Measurements from ENCODE around the gene TPCN1.

The TPCN1 gene

DNA sequence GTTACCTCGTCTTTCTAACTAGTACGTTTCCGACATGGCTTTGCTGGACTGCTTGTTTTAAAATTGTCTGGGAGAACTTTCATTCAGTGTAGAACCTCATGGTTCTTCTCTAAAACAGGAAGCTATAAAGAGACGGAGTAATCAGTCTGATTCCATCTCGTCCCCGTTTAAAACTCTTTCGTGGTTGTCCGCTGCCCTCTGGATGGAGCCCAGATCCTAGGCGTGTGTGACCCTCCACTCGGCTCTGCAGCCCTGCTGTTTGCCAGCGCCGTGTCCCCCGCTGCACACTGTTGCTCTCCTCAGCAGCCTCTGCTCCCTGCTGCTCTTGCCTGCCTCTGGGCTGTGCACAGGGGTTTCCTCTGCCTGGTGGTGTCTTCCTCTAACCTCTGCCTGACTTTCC is 63.5 kb downstream of the TPCN1 start:
- H3K36me3 ChIP-seq (ENCODE audit: control insufficient read depth in 2 of 2, insufficient read depth in 1 of 2, low read length in 2 of 2), result peaks cover 0 to 8% of the 10 kb centered on the region in 2 experiments; a peak in 2 of 3 replicates
- CTCF ChIA-PET, result interaction anchor here (0.9 to 1.7 kb wide), 2 partner anchors 18 to 140 kb away, joined by 3 to 5 read pairs; no protein-coding TSS in a partner anchor

DNA sequence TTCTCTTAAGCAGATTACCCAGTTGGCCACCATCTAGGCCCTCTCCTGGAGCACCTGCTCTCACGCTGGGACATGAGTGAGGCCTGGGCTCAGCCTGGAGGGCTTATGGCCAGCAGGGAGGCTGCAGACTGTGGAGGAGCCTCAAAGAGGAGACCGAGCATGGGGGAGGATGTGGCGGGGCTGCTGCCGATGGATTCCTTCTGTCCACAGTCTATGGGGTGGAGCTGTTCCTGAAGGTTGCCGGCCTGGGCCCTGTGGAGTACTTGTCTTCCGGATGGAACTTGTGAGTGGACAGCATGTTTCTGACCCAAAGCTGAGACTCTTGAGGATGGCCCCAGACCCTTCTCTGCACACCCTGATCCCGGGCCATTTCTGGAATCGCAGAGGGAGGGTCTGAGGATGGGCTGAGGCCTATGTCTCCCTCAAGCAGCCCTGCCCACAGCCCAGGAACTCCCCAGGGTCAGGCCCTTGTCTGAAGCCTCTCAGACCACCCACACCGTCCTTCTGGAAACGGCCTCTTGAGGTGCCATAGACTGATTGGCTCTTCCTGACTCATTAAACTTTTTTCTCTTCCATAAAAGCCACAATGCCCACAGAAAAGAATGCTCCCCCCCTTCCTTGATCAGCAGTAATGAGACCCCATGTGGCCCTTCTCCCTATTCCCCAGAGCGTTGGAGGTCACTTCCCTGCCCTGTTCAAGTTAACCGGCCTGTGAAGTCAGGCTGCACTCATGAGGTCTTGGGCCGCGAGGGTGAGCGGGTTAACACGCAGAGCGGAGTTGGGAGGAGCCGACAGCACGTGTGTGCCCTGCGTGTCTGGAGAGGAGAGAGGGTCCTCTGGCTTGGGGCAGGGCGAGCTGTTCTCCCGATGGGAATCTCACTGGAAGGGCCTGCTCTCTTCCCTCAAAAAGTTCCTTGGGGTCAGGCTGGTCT is 64.7 kb downstream of the TPCN1 start:
- Histone ChIP-seq H3K27ac (ENCODE audit: extremely low read depth, low read depth, low read length) (no peak overlapping the region), H3K4me3 (ENCODE audit: low read depth, low read length) (no peak overlapping the region), H3K4me1 (ENCODE audit: control insufficient read depth, insufficient read depth, low read length) (no peaks in the 10 kb centered on the region), H3K9me3 (ENCODE audit: control insufficient read depth, insufficient read depth, low read depth, low read length) (no peaks in the 10 kb centered on the region), H3K36me3 (ENCODE audit: control insufficient read depth in 2 of 2, insufficient read depth in 1 of 2, low read length in 2 of 2) (peaks cover 0 to 11% of the 10 kb centered on the region in 2 experiments; a peak in 2 of 3 replicates)
- TF ChIP-seq, protein P1, sequence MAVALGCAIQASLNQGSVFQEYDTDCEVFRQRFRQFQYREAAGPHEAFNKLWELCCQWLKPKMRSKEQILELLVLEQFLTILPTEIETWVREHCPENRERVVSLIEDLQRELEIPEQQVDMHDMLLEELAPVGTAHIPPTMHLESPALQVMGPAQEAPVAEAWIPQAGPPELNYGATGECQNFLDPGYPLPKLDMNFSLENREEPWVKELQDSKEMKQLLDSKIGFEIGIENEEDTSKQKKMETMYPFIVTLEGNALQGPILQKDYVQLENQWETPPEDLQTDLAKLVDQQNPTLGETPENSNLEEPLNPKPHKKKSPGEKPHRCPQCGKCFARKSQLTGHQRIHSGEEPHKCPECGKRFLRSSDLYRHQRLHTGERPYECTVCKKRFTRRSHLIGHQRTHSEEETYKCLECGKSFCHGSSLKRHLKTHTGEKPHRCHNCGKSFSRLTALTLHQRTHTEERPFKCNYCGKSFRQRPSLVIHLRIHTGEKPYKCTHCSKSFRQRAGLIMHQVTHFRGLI (tag by site-specific recombination; IDR thresholded peaks at IDR 0.05), result peak; percentile 51; the same call in 1 of the 2 replicates
- TF ChIP-seq ZNF701 (tag by site-specific recombination; IDR thresholded peaks at IDR 0.05), result no peak
- ChIA-PET CTCF (no interaction called here), POLR2A (no interaction called here)

More for the DNA sequence above, 63.5 kb downstream of the TPCN1 start:
- no peak overlapping the region for H3K4me3 ChIP-seq (ENCODE audit: low read depth, low read length)
- TF ChIP-seq, protein P2, sequence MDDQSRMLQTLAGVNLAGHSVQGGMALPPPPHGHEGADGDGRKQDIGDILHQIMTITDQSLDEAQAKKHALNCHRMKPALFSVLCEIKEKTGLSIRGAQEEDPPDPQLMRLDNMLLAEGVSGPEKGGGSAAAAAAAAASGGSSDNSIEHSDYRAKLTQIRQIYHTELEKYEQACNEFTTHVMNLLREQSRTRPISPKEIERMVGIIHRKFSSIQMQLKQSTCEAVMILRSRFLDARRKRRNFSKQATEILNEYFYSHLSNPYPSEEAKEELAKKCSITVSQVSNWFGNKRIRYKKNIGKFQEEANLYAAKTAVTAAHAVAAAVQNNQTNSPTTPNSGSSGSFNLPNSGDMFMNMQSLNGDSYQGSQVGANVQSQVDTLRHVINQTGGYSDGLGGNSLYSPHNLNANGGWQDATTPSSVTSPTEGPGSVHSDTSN (CRISPR knock-in tag; IDR thresholded peaks at IDR 0.05), result no peak
- TF ChIP-seq SP2 (tag by site-specific recombination; IDR thresholded peaks at IDR 0.05), result no peak
- peak; percentile 76 for TF ChIP-seq ZIC2 (tag by site-specific recombination; IDR thresholded peaks at IDR 0.05)
- TF ChIP-seq, protein P3, sequence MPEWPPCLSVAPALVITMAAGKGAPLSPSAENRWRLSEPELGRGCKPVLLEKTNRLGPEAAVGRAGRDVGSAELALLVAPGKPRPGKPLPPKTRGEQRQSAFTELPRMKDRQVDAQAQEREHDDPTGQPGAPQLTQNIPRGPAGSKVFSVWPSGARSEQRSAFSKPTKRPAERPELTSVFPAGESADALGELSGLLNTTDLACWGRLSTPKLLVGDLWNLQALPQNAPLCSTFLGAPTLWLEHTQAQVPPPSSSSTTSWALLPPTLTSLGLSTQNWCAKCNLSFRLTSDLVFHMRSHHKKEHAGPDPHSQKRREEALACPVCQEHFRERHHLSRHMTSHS (tag by site-specific recombination; IDR thresholded peaks at IDR 0.05), result no peak
- TF ChIP-seq, protein P4, sequence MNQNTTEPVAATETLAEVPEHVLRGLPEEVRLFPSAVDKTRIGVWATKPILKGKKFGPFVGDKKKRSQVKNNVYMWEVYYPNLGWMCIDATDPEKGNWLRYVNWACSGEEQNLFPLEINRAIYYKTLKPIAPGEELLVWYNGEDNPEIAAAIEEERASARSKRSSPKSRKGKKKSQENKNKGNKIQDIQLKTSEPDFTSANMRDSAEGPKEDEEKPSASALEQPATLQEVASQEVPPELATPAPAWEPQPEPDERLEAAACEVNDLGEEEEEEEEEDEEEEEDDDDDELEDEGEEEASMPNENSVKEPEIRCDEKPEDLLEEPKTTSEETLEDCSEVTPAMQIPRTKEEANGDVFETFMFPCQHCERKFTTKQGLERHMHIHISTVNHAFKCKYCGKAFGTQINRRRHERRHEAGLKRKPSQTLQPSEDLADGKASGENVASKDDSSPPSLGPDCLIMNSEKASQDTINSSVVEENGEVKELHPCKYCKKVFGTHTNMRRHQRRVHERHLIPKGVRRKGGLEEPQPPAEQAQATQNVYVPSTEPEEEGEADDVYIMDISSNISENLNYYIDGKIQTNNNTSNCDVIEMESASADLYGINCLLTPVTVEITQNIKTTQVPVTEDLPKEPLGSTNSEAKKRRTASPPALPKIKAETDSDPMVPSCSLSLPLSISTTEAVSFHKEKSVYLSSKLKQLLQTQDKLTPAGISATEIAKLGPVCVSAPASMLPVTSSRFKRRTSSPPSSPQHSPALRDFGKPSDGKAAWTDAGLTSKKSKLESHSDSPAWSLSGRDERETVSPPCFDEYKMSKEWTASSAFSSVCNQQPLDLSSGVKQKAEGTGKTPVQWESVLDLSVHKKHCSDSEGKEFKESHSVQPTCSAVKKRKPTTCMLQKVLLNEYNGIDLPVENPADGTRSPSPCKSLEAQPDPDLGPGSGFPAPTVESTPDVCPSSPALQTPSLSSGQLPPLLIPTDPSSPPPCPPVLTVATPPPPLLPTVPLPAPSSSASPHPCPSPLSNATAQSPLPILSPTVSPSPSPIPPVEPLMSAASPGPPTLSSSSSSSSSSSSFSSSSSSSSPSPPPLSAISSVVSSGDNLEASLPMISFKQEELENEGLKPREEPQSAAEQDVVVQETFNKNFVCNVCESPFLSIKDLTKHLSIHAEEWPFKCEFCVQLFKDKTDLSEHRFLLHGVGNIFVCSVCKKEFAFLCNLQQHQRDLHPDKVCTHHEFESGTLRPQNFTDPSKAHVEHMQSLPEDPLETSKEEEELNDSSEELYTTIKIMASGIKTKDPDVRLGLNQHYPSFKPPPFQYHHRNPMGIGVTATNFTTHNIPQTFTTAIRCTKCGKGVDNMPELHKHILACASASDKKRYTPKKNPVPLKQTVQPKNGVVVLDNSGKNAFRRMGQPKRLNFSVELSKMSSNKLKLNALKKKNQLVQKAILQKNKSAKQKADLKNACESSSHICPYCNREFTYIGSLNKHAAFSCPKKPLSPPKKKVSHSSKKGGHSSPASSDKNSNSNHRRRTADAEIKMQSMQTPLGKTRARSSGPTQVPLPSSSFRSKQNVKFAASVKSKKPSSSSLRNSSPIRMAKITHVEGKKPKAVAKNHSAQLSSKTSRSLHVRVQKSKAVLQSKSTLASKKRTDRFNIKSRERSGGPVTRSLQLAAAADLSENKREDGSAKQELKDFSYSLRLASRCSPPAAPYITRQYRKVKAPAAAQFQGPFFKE (tag by site-specific recombination; IDR thresholded peaks at IDR 0.05; ENCODE audit: borderline replicate concordance), result no peak
- no peak for TF ChIP-seq ZNF221 (tag by site-specific recombination; IDR thresholded peaks at IDR 0.05; ENCODE audit: borderline replicate concordance)
- no peak overlapping the region for H3K27ac ChIP-seq (ENCODE audit: extremely low read depth, low read depth, low read length)
- H3K4me1 ChIP-seq (ENCODE audit: control insufficient read depth, insufficient read depth, low read length), result no peaks in the 10 kb centered on the region
- POLR2A ChIA-PET, result interaction anchor here (0.5 kb wide), 1 partner anchor 50 kb away, joined by 4 read pairs; the partner anchor contains the start of gene SLC8B1
- H3K9me3 ChIP-seq (ENCODE audit: control insufficient read depth, insufficient read depth, low read depth, low read length), result no peaks in the 10 kb centered on the region

DNA sequence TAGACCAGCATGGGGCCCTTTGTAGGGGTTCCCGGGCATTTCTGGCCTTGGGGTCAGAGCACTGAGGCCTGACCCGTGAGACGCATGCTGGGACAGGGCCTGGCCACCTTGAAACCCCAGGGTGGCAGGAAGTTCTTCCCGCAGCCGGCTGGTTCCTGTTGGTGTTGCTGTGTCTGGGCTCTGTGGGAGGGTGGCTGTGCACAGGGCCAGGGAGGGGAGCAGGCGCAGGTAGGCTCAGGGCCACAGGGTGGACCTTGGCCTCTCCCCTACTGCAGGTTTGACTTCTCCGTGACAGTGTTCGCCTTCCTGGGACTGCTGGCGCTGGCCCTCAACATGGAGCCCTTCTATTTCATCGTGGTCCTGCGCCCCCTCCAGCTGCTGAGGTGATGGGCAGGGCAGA is 65.4 kb downstream of the TPCN1 start:
- CTCF ChIA-PET, result no interaction called here
- Histone ChIP-seq H3K4me3 (ENCODE audit: low read depth, low read length) (no peak overlapping the region), H3K4me1 (ENCODE audit: control insufficient read depth, insufficient read depth, low read length) (no peaks in the 10 kb centered on the region), H3K27ac (ENCODE audit: extremely low read depth, low read depth, low read length) (no peak overlapping the region), H3K9me3 (ENCODE audit: control insufficient read depth, insufficient read depth, low read depth, low read length) (no peaks in the 10 kb centered on the region), H3K36me3 (ENCODE audit: control insufficient read depth in 2 of 2, insufficient read depth in 1 of 2, low read length in 2 of 2) (peaks cover 0 to 11% of the 10 kb centered on the region in 2 experiments; a peak in 2 of 3 replicates)
- POLR2A ChIA-PET, result no interaction called here
- TF ChIP-seq BCL11B (tag by site-specific recombination; IDR thresholded peaks at IDR 0.05; ENCODE audit: low read depth) (no peak), ZNF146 (tag by site-specific recombination; IDR thresholded peaks at IDR 0.05) (no peak), ZNF350 (tag by site-specific recombination; IDR thresholded peaks at IDR 0.05) (no peak), FEZF1 (tag by site-specific recombination; IDR thresholded peaks at IDR 0.05) (no peak), SCRT1 (tag by site-specific recombination; IDR thresholded peaks at IDR 0.05; ENCODE audit: borderline replicate concordance) (no peak), ZBTB20 (tag by site-specific recombination; IDR thresholded peaks at IDR 0.05) (no peak), ZNF324 (tag by site-specific recombination; IDR thresholded peaks at IDR 0.05) (no peak)
- TF ChIP-seq, protein P5, sequence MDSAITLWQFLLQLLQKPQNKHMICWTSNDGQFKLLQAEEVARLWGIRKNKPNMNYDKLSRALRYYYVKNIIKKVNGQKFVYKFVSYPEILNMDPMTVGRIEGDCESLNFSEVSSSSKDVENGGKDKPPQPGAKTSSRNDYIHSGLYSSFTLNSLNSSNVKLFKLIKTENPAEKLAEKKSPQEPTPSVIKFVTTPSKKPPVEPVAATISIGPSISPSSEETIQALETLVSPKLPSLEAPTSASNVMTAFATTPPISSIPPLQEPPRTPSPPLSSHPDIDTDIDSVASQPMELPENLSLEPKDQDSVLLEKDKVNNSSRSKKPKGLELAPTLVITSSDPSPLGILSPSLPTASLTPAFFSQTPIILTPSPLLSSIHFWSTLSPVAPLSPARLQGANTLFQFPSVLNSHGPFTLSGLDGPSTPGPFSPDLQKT (IDR thresholded peaks at IDR 0.05; ENCODE audit: borderline replicate concordance, low read depth, low read length), result no peak
- TF ChIP-seq, protein P6, sequence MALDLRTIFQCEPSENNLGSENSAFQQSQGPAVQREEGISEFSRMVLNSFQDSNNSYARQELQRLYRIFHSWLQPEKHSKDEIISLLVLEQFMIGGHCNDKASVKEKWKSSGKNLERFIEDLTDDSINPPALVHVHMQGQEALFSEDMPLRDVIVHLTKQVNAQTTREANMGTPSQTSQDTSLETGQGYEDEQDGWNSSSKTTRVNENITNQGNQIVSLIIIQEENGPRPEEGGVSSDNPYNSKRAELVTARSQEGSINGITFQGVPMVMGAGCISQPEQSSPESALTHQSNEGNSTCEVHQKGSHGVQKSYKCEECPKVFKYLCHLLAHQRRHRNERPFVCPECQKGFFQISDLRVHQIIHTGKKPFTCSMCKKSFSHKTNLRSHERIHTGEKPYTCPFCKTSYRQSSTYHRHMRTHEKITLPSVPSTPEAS (tag by site-specific recombination; IDR thresholded peaks at IDR 0.05), result no peak

All from HEK293 (cell line).